ENCODE results near the gene FGR.

Gene FGR

GRCh38 chr1:27668808-27669723 is 34.1 kb upstream of the FGR start:
- no peaks in the 10 kb centered on the region for H3K9me3 ChIP-seq (ENCODE audit: control insufficient read depth, insufficient read depth, low read depth, low read length)
- H3K9ac ChIP-seq (ENCODE audit: low read length): no peak overlapping the region
- H3K36me3 ChIP-seq (ENCODE audit: control insufficient read depth, insufficient read depth, low read length): no peaks in the 10 kb centered on the region
- H3K4me1 ChIP-seq (ENCODE audit: control insufficient read depth, insufficient read depth, low read length): peaks cover 15% of the 10 kb centered on the region
- peaks cover 8% of the 10 kb centered on the region for H3K27me3 ChIP-seq (ENCODE audit: control insufficient read depth, insufficient read depth, low read length)
- H3K27ac ChIP-seq (ENCODE audit: low read depth, low read length): no peak overlapping the region
- peak overlapping the region; percentile 39 for H3K4me3 ChIP-seq (ENCODE audit: low read depth, low read length)

GRCh38 chr1:27668121-27668807 is 33.3 kb upstream of the FGR start:
- H3K36me3 ChIP-seq (ENCODE audit: control insufficient read depth, insufficient read depth, low read length): no peaks in the 10 kb centered on the region
- peaks cover 15% of the 10 kb centered on the region for H3K4me1 ChIP-seq (ENCODE audit: control insufficient read depth, insufficient read depth, low read length)
- no peak overlapping the region for H3K27ac ChIP-seq (ENCODE audit: low read depth, low read length)
- no peak overlapping the region for H3K4me3 ChIP-seq (ENCODE audit: low read depth, low read length)
- no peak overlapping the region for H3K9ac ChIP-seq (ENCODE audit: low read length)
- H3K9me3 ChIP-seq (ENCODE audit: control insufficient read depth, insufficient read depth, low read depth, low read length): no peaks in the 10 kb centered on the region
- H3K27me3 ChIP-seq (ENCODE audit: control insufficient read depth, insufficient read depth, low read length): peaks cover 8% of the 10 kb centered on the region

GRCh38 chr1:27666791-27667254 is 31.8 kb upstream of the FGR start:
- H3K27ac ChIP-seq (ENCODE audit: low read depth, low read length): no peak overlapping the region
- no peak overlapping the region for H3K4me3 ChIP-seq (ENCODE audit: low read depth, low read length)
- peaks cover 14% of the 10 kb centered on the region for H3K4me1 ChIP-seq (ENCODE audit: control insufficient read depth, insufficient read depth, low read length)
- no peak overlapping the region for H3K9ac ChIP-seq (ENCODE audit: low read length)
- H3K9me3 ChIP-seq (ENCODE audit: control insufficient read depth, insufficient read depth, low read depth, low read length): no peaks in the 10 kb centered on the region
- no peaks in the 10 kb centered on the region for H3K36me3 ChIP-seq (ENCODE audit: control insufficient read depth, insufficient read depth, low read length)
- H3K27me3 ChIP-seq (ENCODE audit: control insufficient read depth, insufficient read depth, low read length): peaks cover 8% of the 10 kb centered on the region

GRCh38 chr1:27666294-27666693 is 31.3 kb upstream of the FGR start:
- Histone ChIP-seq H3K27ac (ENCODE audit: low read depth, low read length) (no peak overlapping the region), H3K4me3 (ENCODE audit: low read depth, low read length) (no peak overlapping the region), H3K4me1 (ENCODE audit: control insufficient read depth, insufficient read depth, low read length) (peaks cover 12% of the 10 kb centered on the region), H3K9me3 (ENCODE audit: control insufficient read depth, insufficient read depth, low read depth, low read length) (no peaks in the 10 kb centered on the region), H3K9ac (ENCODE audit: low read length) (no peak overlapping the region), H3K27me3 (ENCODE audit: control insufficient read depth, insufficient read depth, low read length) (peaks cover 8% of the 10 kb centered on the region), H3K36me3 (ENCODE audit: control insufficient read depth, insufficient read depth, low read length) (no peaks in the 10 kb centered on the region)

GRCh38 chr1:27665016-27665651 is 30.1 kb upstream of the FGR start:
- H3K4me1 ChIP-seq (ENCODE audit: control insufficient read depth, insufficient read depth, low read length): peaks cover 12% of the 10 kb centered on the region
- H3K36me3 ChIP-seq (ENCODE audit: control insufficient read depth, insufficient read depth, low read length): no peaks in the 10 kb centered on the region
- no peak overlapping the region for H3K4me3 ChIP-seq (ENCODE audit: low read depth, low read length)
- H3K27me3 ChIP-seq (ENCODE audit: control insufficient read depth, insufficient read depth, low read length): peaks cover 8% of the 10 kb centered on the region
- no peak overlapping the region for H3K9ac ChIP-seq (ENCODE audit: low read length)
- no peaks in the 10 kb centered on the region for H3K9me3 ChIP-seq (ENCODE audit: control insufficient read depth, insufficient read depth, low read depth, low read length)
- H3K27ac ChIP-seq (ENCODE audit: low read depth, low read length): no peak overlapping the region

GRCh38 chr1:27664291-27664690 is 29.3 kb upstream of the FGR start:
- Histone ChIP-seq H3K4me3 (ENCODE audit: low read depth, low read length) (no peak overlapping the region), H3K4me1 (ENCODE audit: control insufficient read depth, insufficient read depth, low read length) (peaks cover 14% of the 10 kb centered on the region), H3K27ac (ENCODE audit: low read depth, low read length) (no peak overlapping the region), H3K36me3 (ENCODE audit: control insufficient read depth, insufficient read depth, low read length) (no peaks in the 10 kb centered on the region), H3K9me3 (ENCODE audit: control insufficient read depth, insufficient read depth, low read depth, low read length) (no peaks in the 10 kb centered on the region), H3K27me3 (ENCODE audit: control insufficient read depth, insufficient read depth, low read length) (peaks cover under 1% of the 10 kb centered on the region), H3K9ac (ENCODE audit: low read length) (no peak overlapping the region)

GRCh38 chr1:27662707-27663393 is 27.9 kb upstream of the FGR start:
- H3K27me3 ChIP-seq (ENCODE audit: control insufficient read depth, insufficient read depth, low read length): no peaks in the 10 kb centered on the region
- H3K4me3 ChIP-seq (ENCODE audit: low read depth, low read length): no peak overlapping the region
- H3K27ac ChIP-seq (ENCODE audit: low read depth, low read length): no peak overlapping the region
- H3K36me3 ChIP-seq (ENCODE audit: control insufficient read depth, insufficient read depth, low read length): no peaks in the 10 kb centered on the region
- peaks cover 23% of the 10 kb centered on the region for H3K4me1 ChIP-seq (ENCODE audit: control insufficient read depth, insufficient read depth, low read length)
- no peak overlapping the region for H3K9ac ChIP-seq (ENCODE audit: low read length)
- H3K9me3 ChIP-seq (ENCODE audit: control insufficient read depth, insufficient read depth, low read depth, low read length): no peaks in the 10 kb centered on the region

GRCh38 chr1:27662261-27662660 is 27.3 kb upstream of the FGR start:
- H3K9me3 ChIP-seq (ENCODE audit: control insufficient read depth, insufficient read depth, low read depth, low read length): no peaks in the 10 kb centered on the region
- H3K4me1 ChIP-seq (ENCODE audit: control insufficient read depth, insufficient read depth, low read length): peaks cover 23% of the 10 kb centered on the region
- no peak overlapping the region for H3K27ac ChIP-seq (ENCODE audit: low read depth, low read length)

GRCh38 chr1:27661412-27662075 is 26.6 kb upstream of the FGR start:
- H3K4me1 ChIP-seq (ENCODE audit: control insufficient read depth, insufficient read depth, low read length): peaks cover 20% of the 10 kb centered on the region
- no peaks in the 10 kb centered on the region for H3K36me3 ChIP-seq (ENCODE audit: control insufficient read depth, insufficient read depth, low read length)
- no peaks in the 10 kb centered on the region for H3K9me3 ChIP-seq (ENCODE audit: control insufficient read depth, insufficient read depth, low read depth, low read length)
- H3K9ac ChIP-seq (ENCODE audit: low read length): no peak overlapping the region
- H3K4me3 ChIP-seq (ENCODE audit: low read depth, low read length): no peak overlapping the region
- no peaks in the 10 kb centered on the region for H3K27me3 ChIP-seq (ENCODE audit: control insufficient read depth, insufficient read depth, low read length)
- H3K27ac ChIP-seq (ENCODE audit: low read depth, low read length): no peak overlapping the region

More at GRCh38 chr1:27662261-27662660, 27.3 kb upstream of the FGR start:
- H3K9ac ChIP-seq (ENCODE audit: low read length): no peak overlapping the region
- no peaks in the 10 kb centered on the region for H3K36me3 ChIP-seq (ENCODE audit: control insufficient read depth, insufficient read depth, low read length)
- no peak overlapping the region for H3K4me3 ChIP-seq (ENCODE audit: low read depth, low read length)
- no peaks in the 10 kb centered on the region for H3K27me3 ChIP-seq (ENCODE audit: control insufficient read depth, insufficient read depth, low read length)

GRCh38 chr1:27660300-27660835 is 25.4 kb upstream of the FGR start:
- H3K27ac ChIP-seq (ENCODE audit: low read depth, low read length): no peak overlapping the region

More at GRCh38 chr1:27660300-27660835, 25.4 kb upstream of the FGR start:
- Histone ChIP-seq H3K4me1 (ENCODE audit: control insufficient read depth, insufficient read depth, low read length) (peaks cover 25% of the 10 kb centered on the region), H3K27me3 (ENCODE audit: control insufficient read depth, insufficient read depth, low read length) (no peaks in the 10 kb centered on the region), H3K36me3 (ENCODE audit: control insufficient read depth, insufficient read depth, low read length) (no peaks in the 10 kb centered on the region), H3K9me3 (ENCODE audit: control insufficient read depth, insufficient read depth, low read depth, low read length) (no peaks in the 10 kb centered on the region), H3K4me3 (ENCODE audit: low read depth, low read length) (peak overlapping the region; percentile 59), H3K9ac (ENCODE audit: low read length) (no peak overlapping the region)
